HEK293 (cell line): ENCODE measurements around the gene PHLDB2.

ENCODE experiments used
- CTCF ChIA-PET: fragments of 350-600 bp; formaldehyde crosslinking; extraction: SDS; loops from one replicate; lab custom pipeline; 2021; ENCODE audit warnings: antibody characterized with exemption; lab: Yijun Ruan, JAX
- POLR2A ChIA-PET: fragments of 300-600 bp; formaldehyde crosslinking; extraction: SDS; loops from one replicate; lab custom pipeline; 2020; ENCODE audit warnings: antibody characterized with exemption, inconsistent platforms; lab: Yijun Ruan, JAX
- H3K27ac ChIP-seq: fragments of 200-500 bp; sonication (Bioruptor generic); 2 replicates; pipeline ENCODE4 v1.5.1; 2014; ENCODE audit warnings: low read depth, low read length, control low read depth, inconsistent platforms; ENCODE audit errors: extremely low read depth
- H3K36me3 ChIP-seq, 2 experiments: fragments of 200-500 bp in 1 of 2; sonication (Bioruptor generic) in 1 of 2; 1 replicate in 1 of 2; 2 replicates in 1 of 2; pipeline ENCODE4 v1.5.1; 2014 to 2017; ENCODE audit warnings: inconsistent platforms in 2 of 2, low read length in 2 of 2; ENCODE audit not compliant: control insufficient read depth in 2 of 2, insufficient read depth in 1 of 2
- H3K4me1 ChIP-seq: fragments of 200-500 bp; sonication (Bioruptor generic); 2 replicates; pipeline ENCODE4 v1.5.1; 2014; ENCODE audit warnings: mild to moderate bottlenecking, low read length, inconsistent platforms; ENCODE audit not compliant: control insufficient read depth, insufficient read depth
- H3K4me3 ChIP-seq: 2 replicates; pipeline ENCODE4 v1.5.1; 2011; ENCODE audit warnings: low read depth, mild to moderate bottlenecking, control low read depth, low read length, moderate library complexity
- H3K9me3 ChIP-seq: fragments of 200-500 bp; sonication (Bioruptor generic); 2 replicates; pipeline ENCODE4 v1.5.1; 2014; ENCODE audit warnings: low read depth, low read length, inconsistent platforms; ENCODE audit not compliant: control insufficient read depth, insufficient read depth
- EGR2 ChIP-seq: fragments of 450-650 bp; formaldehyde crosslinking; IDR thresholded peaks from 2 replicates; pipeline ENCODE4 v1.5.1; 2016; ENCODE audit warnings: low read depth, missing biosample characterization, missing genetic modification characterization
- GLI2 ChIP-seq: fragments of 450-650 bp; formaldehyde crosslinking; IDR thresholded peaks from 2 replicates; pipeline ENCODE4; 2017; ENCODE audit warnings: missing biosample characterization, missing genetic modification characterization, low read depth, borderline replicate concordance
- IKZF3 ChIP-seq: fragments of 450-650 bp; IDR thresholded peaks from 2 replicates; pipeline ENCODE4 v1.5.0; 2018; ENCODE audit warnings: missing biosample characterization, mild to moderate bottlenecking, missing genetic modification characterization, moderate library complexity
- OSR2 ChIP-seq: fragments of 450-650 bp; formaldehyde crosslinking; IDR thresholded peaks from 2 replicates; pipeline ENCODE4 v1.5.1; 2016; ENCODE audit warnings: missing biosample characterization, missing genetic modification characterization
- PRDM4 ChIP-seq: fragments of 450-650 bp; formaldehyde crosslinking; IDR thresholded peaks from 2 replicates; pipeline ENCODE4 v1.5.1; 2017; ENCODE audit warnings: missing biosample characterization, missing genetic modification characterization
- YY1 ChIP-seq: fragments of 450-650 bp; formaldehyde crosslinking; IDR thresholded peaks from 2 replicates; pipeline ENCODE4 v1.5.1; 2018; ENCODE audit warnings: missing biosample characterization, missing genetic modification characterization
- YY2 ChIP-seq: fragments of 450-650 bp; formaldehyde crosslinking; IDR thresholded peaks from 2 replicates; pipeline ENCODE4 v1.5.1; 2016; ENCODE audit warnings: missing biosample characterization, missing genetic modification characterization
- ZBTB10 ChIP-seq: fragments of 450-650 bp; formaldehyde crosslinking; IDR thresholded peaks from 2 replicates; pipeline ENCODE4 v1.5.1; 2016; ENCODE audit warnings: missing biosample characterization, missing genetic modification characterization
- ZBTB21 ChIP-seq: fragments of 450-650 bp; formaldehyde crosslinking; IDR thresholded peaks from 2 replicates; pipeline ENCODE4 v1.5.1; 2017; ENCODE audit warnings: missing biosample characterization, missing genetic modification characterization
- ZIC2 ChIP-seq: fragments of 450-650 bp; formaldehyde crosslinking; IDR thresholded peaks from 2 replicates; pipeline ENCODE4 v1.5.1; 2016; ENCODE audit warnings: missing biosample characterization, missing genetic modification characterization
- ZNF112 ChIP-seq: fragments of 450-650 bp; formaldehyde crosslinking; IDR thresholded peaks from 2 replicates; pipeline ENCODE4 v1.5.0; 2017; ENCODE audit warnings: missing biosample characterization, missing genetic modification characterization
- ZNF121 ChIP-seq: fragments of 450-650 bp; formaldehyde crosslinking; IDR thresholded peaks from 2 replicates; pipeline ENCODE4 v1.5.1; 2016; ENCODE audit warnings: missing biosample characterization, missing genetic modification characterization
- ZNF132 ChIP-seq: fragments of 450-650 bp; formaldehyde crosslinking; IDR thresholded peaks from 2 replicates; pipeline ENCODE4 v1.5.1; 2017; ENCODE audit warnings: missing biosample characterization, missing genetic modification characterization, borderline replicate concordance
- ZNF133 ChIP-seq: fragments of 450-650 bp; formaldehyde crosslinking; IDR thresholded peaks from 2 replicates; pipeline ENCODE4 v1.5.1; 2016; ENCODE audit warnings: missing biosample characterization, missing genetic modification characterization
- ZNF175 ChIP-seq: fragments of 450-650 bp; formaldehyde crosslinking; IDR thresholded peaks from 2 replicates; pipeline ENCODE4 v1.5.1; 2016; ENCODE audit warnings: missing biosample characterization, missing genetic modification characterization
- ZNF302 ChIP-seq: fragments of 450-650 bp; formaldehyde crosslinking; IDR thresholded peaks from 2 replicates; pipeline ENCODE4 v1.5.1; 2016; ENCODE audit warnings: missing biosample characterization, missing genetic modification characterization, low read depth
- ZNF341 ChIP-seq: fragments of 450-650 bp; formaldehyde crosslinking; IDR thresholded peaks from 2 replicates; pipeline ENCODE4; 2016; ENCODE audit warnings: low read depth, missing biosample characterization, missing genetic modification characterization
- ZNF366 ChIP-seq: fragments of 450-650 bp; formaldehyde crosslinking; conservative IDR thresholded peaks from 2 replicates; pipeline ENCODE4 v1.5.1; 2016; ENCODE audit warnings: missing biosample characterization, missing genetic modification characterization
- ZNF394 ChIP-seq: fragments of 450-650 bp; formaldehyde crosslinking; IDR thresholded peaks from 2 replicates; pipeline ENCODE4 v1.5.1; 2016; ENCODE audit warnings: missing biosample characterization, missing genetic modification characterization, mild to moderate bottlenecking, moderate library complexity, borderline replicate concordance
- ZNF585B ChIP-seq: fragments of 450-650 bp; formaldehyde crosslinking; IDR thresholded peaks from 2 replicates; pipeline ENCODE4 v1.5.1; 2016; ENCODE audit warnings: missing biosample characterization, missing genetic modification characterization
- ZNF707 ChIP-seq: fragments of 450-650 bp; formaldehyde crosslinking; IDR thresholded peaks from 2 replicates; pipeline ENCODE4 v1.5.1; 2016; ENCODE audit warnings: missing biosample characterization, missing genetic modification characterization
- ZXDB ChIP-seq: fragments of 450-650 bp; formaldehyde crosslinking; IDR thresholded peaks from 2 replicates; pipeline ENCODE4 v1.5.1; 2016; ENCODE audit warnings: missing biosample characterization, missing genetic modification characterization
- TF ChIP-seq, protein P1 (sequence below): fragments of 450-650 bp; formaldehyde crosslinking; IDR thresholded peaks from 2 replicates; pipeline ENCODE4 v1.5.1; 2016; ENCODE audit warnings: missing biosample characterization, missing genetic modification characterization

The PHLDB2 gene

DNA sequence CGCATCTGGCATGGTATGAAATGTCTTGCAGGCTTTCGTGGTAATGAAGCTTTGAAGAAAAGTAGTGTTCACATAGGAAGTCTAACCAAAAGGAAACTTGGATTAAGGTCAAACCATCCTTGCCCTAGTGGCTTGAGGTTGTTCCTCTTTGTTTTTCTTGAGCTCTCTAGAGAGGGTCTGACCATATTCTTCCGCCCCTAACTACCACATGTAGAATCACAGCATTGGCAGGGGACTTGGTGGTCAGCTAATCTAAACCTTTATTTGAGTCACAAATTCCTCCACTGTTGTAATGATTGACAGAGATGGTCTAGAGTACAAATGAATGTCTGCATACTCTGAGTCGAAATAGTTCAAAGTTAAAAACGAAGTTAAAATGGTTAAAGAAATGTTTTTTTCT lies 39.1 kb upstream of the PHLDB2 start (continued):
- no peak for TF ChIP-seq IKZF3 (tag by site-specific recombination)

- H3K9me3 ChIP-seq = no peaks in the 10 kb centered on the region
- H3K4me1 ChIP-seq = no peaks in the 10 kb centered on the region
- no peak overlapping the region for H3K4me3 ChIP-seq
- no peak overlapping the region for H3K27ac ChIP-seq
- CTCF ChIA-PET = no interaction called here
- TF ChIP-seq ZXDB (no peak), PRDM4 (tag by site-specific recombination) (no peak), ZNF132 (tag by site-specific recombination) (no peak), ZNF341 (tag by site-specific recombination) (no peak)
- POLR2A ChIA-PET = no interaction called here
- no peaks in the 10 kb centered on the region for H3K36me3 ChIP-seq
Measured at GRCh38 chr3:111820651-111821050, 38.4 kb upstream of the PHLDB2 start.

- POLR2A ChIA-PET = no interaction called here
- no peak overlapping the region for H3K4me3 ChIP-seq
- TF ChIP-seq ZNF707 (no peak), OSR2 (tag by site-specific recombination) (no peak), EGR2 (no peak), ZNF302 (tag by site-specific recombination) (no peak), ZNF112 (no peak), ZNF133 (tag by site-specific recombination) (no peak), ZIC2 (tag by site-specific recombination) (no peak), ZBTB10 (tag by site-specific recombination) (no peak), ZNF175 (tag by site-specific recombination) (no peak), YY2 (tag by site-specific recombination) (no peak)
- TF ChIP-seq, all 188 proteins: peak for 0
- Histone ChIP-seq H3K27ac (no peak overlapping the region), H3K9me3 (no peaks in the 10 kb centered on the region), H3K4me1 (no peaks in the 10 kb centered on the region), H3K36me3 (no peaks in the 10 kb centered on the region)
- CTCF ChIA-PET = no interaction called here
Measured at GRCh38 chr3:111821891-111822290, 37.2 kb upstream of the PHLDB2 start.

DNA sequence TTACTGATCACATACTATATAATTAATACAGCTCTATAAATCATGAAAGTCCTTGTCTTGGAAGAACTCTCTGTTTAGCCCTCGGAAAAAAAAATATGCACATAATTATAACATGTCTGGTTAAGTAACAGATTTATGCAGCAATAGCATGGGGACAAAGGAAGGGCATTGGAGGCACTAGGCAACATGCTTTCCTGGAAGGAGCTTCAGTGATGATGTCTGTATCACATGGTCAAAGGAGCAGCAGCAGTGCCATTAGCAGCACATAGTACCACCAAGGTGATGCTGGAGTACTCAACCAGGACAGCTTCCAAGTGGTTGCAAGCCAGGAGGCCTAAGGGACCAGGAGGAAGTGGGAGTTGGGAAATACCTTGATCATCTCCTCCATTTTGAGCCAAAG lies 36.3 kb upstream of the PHLDB2 start:
- Histone ChIP-seq H3K4me3 (no peak overlapping the region), H3K4me1 (no peaks in the 10 kb centered on the region), H3K36me3 (no peaks in the 10 kb centered on the region), H3K9me3 (no peaks in the 10 kb centered on the region), H3K27ac (no peak overlapping the region)
- ChIA-PET POLR2A (no interaction called here), CTCF (no interaction called here)
- TF ChIP-seq GLI2 (tag by site-specific recombination) (no peak), ZNF121 (tag by site-specific recombination) (no peak), ZBTB21 (no peak), YY1 (tag by site-specific recombination) (no peak), ZNF394 (no peak), ZNF366 (tag by site-specific recombination) (no peak), ZNF585B (tag by site-specific recombination) (no peak)
- TF ChIP-seq, protein P1, sequence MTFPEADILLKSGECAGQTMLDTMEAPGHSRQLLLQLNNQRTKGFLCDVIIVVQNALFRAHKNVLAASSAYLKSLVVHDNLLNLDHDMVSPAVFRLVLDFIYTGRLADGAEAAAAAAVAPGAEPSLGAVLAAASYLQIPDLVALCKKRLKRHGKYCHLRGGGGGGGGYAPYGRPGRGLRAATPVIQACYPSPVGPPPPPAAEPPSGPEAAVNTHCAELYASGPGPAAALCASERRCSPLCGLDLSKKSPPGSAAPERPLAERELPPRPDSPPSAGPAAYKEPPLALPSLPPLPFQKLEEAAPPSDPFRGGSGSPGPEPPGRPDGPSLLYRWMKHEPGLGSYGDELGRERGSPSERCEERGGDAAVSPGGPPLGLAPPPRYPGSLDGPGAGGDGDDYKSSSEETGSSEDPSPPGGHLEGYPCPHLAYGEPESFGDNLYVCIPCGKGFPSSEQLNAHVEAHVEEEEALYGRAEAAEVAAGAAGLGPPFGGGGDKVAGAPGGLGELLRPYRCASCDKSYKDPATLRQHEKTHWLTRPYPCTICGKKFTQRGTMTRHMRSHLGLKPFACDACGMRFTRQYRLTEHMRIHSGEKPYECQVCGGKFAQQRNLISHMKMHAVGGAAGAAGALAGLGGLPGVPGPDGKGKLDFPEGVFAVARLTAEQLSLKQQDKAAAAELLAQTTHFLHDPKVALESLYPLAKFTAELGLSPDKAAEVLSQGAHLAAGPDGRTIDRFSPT (tag by site-specific recombination) = no peak
